WI38 (cell line): ENCODE results near the gene MYOM1.

ENCODE experiments used
- H3K4me3 ChIP-seq: 2 replicates; pipeline ENCODE4 v1.5.1; 2011; ENCODE audit warnings: low read depth, mild to moderate bottlenecking, control low read depth, low read length
- CTCF ChIP-seq: IDR thresholded peaks from 2 replicates; pipeline ENCODE4 v1.5.1; 2012; ENCODE audit warnings: low read depth, mild to moderate bottlenecking, control low read depth, low read length

MYOM1 gene

GRCh38 chr18:3170441-3171161, 49.2 kb downstream of the MYOM1 start:
- TF ChIP-seq CTCF: no peak
- no peak overlapping the region for H3K4me3 ChIP-seq

- H3K4me3 ChIP-seq: no peak overlapping the region
- TF ChIP-seq CTCF: no peak
Observed at GRCh38 chr18:3164381-3164780, 55.4 kb downstream of the MYOM1 start.

- H3K4me3 ChIP-seq: no peak overlapping the region
- TF ChIP-seq CTCF: no peak
Observed at GRCh38 chr18:3163968-3164367, 55.8 kb downstream of the MYOM1 start.

GRCh38 chr18:3162181-3162580, 57.6 kb downstream of the MYOM1 start:
- H3K4me3 ChIP-seq: no peak overlapping the region
- no peak for TF ChIP-seq CTCF

GRCh38 chr18:3159830-3160229, 59.9 kb downstream of the MYOM1 start:
- H3K4me3 ChIP-seq: no peak overlapping the region
- TF ChIP-seq CTCF: no peak

- TF ChIP-seq CTCF: no peak
- H3K4me3 ChIP-seq: no peak overlapping the region
Observed at GRCh38 chr18:3157606-3158005, 62.2 kb downstream of the MYOM1 start.

GRCh38 chr18:3157086-3157485, 62.7 kb downstream of the MYOM1 start:
- TF ChIP-seq CTCF: no peak
- no peak overlapping the region for H3K4me3 ChIP-seq
